ENCODE measurements around the gene ETV5. TPM values are rescaled to one million over a fixed set of nuclear protein-coding genes. Genes with fewer than 3 reads are reported as not detected.

Gene ETV5
- total and polyA plus RNA-seq, 10 of the 15 experiments (the other 5 are each of a cell fraction or from before 2014, with no cell fraction given) = 5.0 to 18.4 (median 7.4) TPM

- TF ChIP-seq IRF5 (IDR thresholded peaks at IDR 0.05; ENCODE audit: borderline replicate concordance) = no peak
These were observed 41.3 kb upstream of the ETV5 start (continued) for GRCh38 chr3:186150041-186150830.

- Histone ChIP-seq H3K4me1 (ENCODE audit: control insufficient read depth, insufficient read depth, low read length) (peaks cover 28% of the 10 kb centered on the region), H3K4me2 (ENCODE audit: control insufficient read depth, insufficient read depth) (no peak overlapping the region), H2AFZ (ENCODE audit: control insufficient read depth, low read depth, low read length) (no peak overlapping the region), H3K79me2 (ENCODE audit: control insufficient read depth, insufficient read depth, low read length) (no peaks in the 10 kb centered on the region), H3K27ac (ENCODE audit: control insufficient read depth, insufficient read depth) (no peak overlapping the region), H3K9ac (ENCODE audit: control insufficient read depth, insufficient read depth, low read length) (no peak overlapping the region), H4K20me1 (ENCODE audit: control insufficient read depth, insufficient read depth) (no peaks in the 10 kb centered on the region), H3K9me3 (replicated peaks; ENCODE audit: control insufficient read depth, insufficient read depth, low read length) (no peaks in the 10 kb centered on the region), H3K36me3 (ENCODE audit: control insufficient read depth in 2 of 2, insufficient read depth in 2 of 2, low read length in 1 of 2) (no peaks in the 10 kb centered on the region), H3K27me3 (replicated peaks in 1 of 2; ENCODE audit: control insufficient read depth in 2 of 2, insufficient read depth in 2 of 2, low read length in 1 of 2) (no peaks in the 10 kb centered on the region), H3K4me3 (no peak overlapping the region)
- WGBS (ENCODE audit: insufficient coverage, insufficient replicate concordance, low lambda C conversion rate, missing lambda C conversion rate) = 76% methylated on average over 15 of the region's 15 CpGs
- RAD21 ChIA-PET (ENCODE audit: unreplicated experiment) = no interaction called here
- ATAC-seq = no peak
- no peak for FAIRE-seq
- POLR2A ChIA-PET = no interaction called here
- in situ Hi-C loops (cut with MboI) = no loop called here
- intact Hi-C loops (cut with micrococcal nuclease; ENCODE audit: unreplicated experiment) = no loop called here
- SMC1A ChIA-PET (ENCODE audit: uncharacterized antibody, unreplicated experiment) = interaction anchor here (1.3 kb wide), 1 partner anchor 11 kb away, joined by 3 read pairs; no protein-coding TSS in a partner anchor
- CTCF ChIA-PET = interaction anchor here (0.8 kb wide), 1 partner anchor 70 kb away, joined by 3 read pairs; no protein-coding TSS in a partner anchor
- no TSS peak for BruUV-seq (replicated peaks)
- no peak for DNase-seq (ENCODE audit: low read depth, low spot score)
- TF ChIP-seq ZSCAN29 (IDR thresholded peaks at IDR 0.05) (no peak), NFIC (IDR thresholded peaks at IDR 0.05; ENCODE audit: low read depth, low read length) (no peak), HDAC2 (IDR thresholded peaks at IDR 0.05) (no peak), MAX (IDR thresholded peaks at IDR 0.05; ENCODE audit: low read depth, low read length) (no peak), E2F4 (IDR thresholded peaks at IDR 0.05; ENCODE audit: low read depth, low read length) (no peak), SIX5 (IDR thresholded peaks at IDR 0.05; ENCODE audit: low read depth, low read length, severe bottlenecking) (no peak), NFYA (IDR thresholded peaks at IDR 0.05; ENCODE audit: borderline replicate concordance, low read depth, low read length) (no peak), MXI1 (IDR thresholded peaks at IDR 0.05; ENCODE audit: low read depth, low read length) (no peak), E4F1 (IDR thresholded peaks at IDR 0.05; ENCODE audit: borderline replicate concordance, partially characterized antibody) (no peak), LARP7 (IDR thresholded peaks at IDR 0.05) (no peak), MEF2A (IDR thresholded peaks at IDR 0.05; ENCODE audit: insufficient read depth, low read depth, low read length) (no peak), USF2 (IDR thresholded peaks at IDR 0.05; ENCODE audit: borderline replicate concordance, low read depth, low read length) (no peak), RCOR1 (conservative IDR thresholded peaks at IDR 0.05; ENCODE audit: low read depth, low read length) (no peak)
These were observed 40.6 kb upstream of the ETV5 start for GRCh38 chr3:186149319-186149960.

Data from GM12878 (cell line).